ENCODE data around the gene MYADM. TPM values are rescaled to one million over a fixed set of nuclear protein-coding genes. Genes with fewer than 3 reads are reported as not detected.
A peak's percentile ranks its signal among the peaks of the same experiment; 100 is the strongest.

The MYADM gene
- total RNA-seq, 1 donor from 2014 or later: 96.0 TPM

DNA sequence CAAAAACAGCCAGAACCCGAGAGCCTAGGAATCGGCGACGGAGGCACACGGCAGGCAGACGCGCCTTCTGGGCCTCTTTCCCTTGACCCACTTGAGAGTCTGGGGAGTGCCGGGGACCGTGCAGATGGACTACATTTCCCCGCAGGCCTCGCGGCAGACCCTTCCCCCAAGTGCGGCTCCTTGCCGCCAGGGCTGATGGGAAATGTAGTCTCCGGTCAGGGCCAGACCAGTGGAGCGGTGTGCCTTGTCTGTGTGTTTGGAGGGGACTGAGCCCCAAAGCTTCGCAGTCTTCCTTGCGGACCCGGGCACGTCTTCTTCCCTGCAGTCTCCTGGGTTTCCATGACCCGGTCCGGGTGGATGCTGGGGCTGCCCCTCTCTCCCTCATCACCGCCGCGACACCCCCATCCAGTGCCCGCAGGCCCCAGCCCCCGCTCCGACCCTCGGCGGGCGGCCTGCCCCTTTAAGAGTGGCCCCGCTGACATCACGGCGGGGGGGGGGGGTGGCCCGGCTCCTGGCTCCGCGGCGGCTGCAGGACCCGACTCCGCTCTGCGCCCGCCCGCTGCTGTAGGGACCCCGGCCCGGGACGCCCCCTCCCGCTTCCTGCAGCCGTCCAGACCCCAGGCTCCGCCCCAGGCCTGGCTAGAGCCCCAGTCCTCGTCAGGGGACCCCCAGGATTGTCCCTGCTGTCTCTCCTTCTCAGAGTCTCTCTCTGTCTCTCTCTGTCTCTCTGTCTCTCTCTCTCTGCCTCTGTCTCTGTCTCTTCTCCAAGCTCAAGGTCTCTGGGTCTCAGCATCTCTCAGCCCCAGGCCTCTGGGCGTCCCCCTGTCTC is 40.6 kb downstream of the MYADM start:
- no peaks in the 10 kb centered on the region for H3K9me3 ChIP-seq (replicated peaks)
- H3K4me3 ChIP-seq: peak overlapping the region; percentile 34
- peaks cover 17% of the 10 kb centered on the region for H3K4me1 ChIP-seq
- H3K36me3 ChIP-seq: no peaks in the 10 kb centered on the region
- intact Hi-C loops (cut with micrococcal nuclease): loop anchor here (10.0 kb wide), 1 partner anchor 116 kb away; no protein-coding TSS in a partner anchor
- peaks cover 96% of the 10 kb centered on the region for H3K27me3 ChIP-seq (ENCODE audit: low read depth)
- no peak overlapping the region for H3K27ac ChIP-seq (replicated peaks)
- no peak for TF ChIP-seq CTCF (IDR thresholded peaks at IDR 0.05; ENCODE audit: borderline replicate concordance)
- DNase-seq: no peak

DNA sequence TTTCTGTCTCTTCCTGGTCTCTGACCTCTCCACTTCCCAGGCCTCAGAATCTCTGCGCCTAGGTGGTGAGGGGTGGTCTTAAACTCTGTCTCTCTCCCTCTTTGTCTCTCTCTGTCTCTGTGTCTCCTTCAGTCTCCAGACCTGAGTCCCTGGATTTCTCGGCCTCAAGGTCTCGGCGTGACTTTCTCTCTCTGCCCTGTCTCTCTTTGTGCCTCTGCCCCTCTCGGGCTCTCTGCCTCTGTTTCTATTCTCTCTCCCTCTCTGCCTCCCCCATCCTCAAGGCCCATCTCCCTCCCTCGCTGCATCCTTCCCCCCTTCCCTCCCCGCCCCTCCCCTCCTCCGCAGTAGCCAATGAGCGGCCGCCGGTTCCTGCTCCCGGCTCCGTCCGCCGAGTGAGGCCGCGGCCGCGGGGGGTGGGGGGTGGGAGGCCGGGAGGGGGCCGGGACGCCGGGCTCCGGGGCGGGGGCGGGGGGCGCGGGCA is 41.3 kb downstream of the MYADM start, which contains the start of gene CACNG7:
CACNG7 (plus strand) TSS at position 344 of the 481 bp plus-strand sequence. CDS start 3,554 bp downstream, outside the sequence.
- Histone ChIP-seq H3K4me3 (peak within 1 kb of the TSS; percentile 34), H3K4me1 (peaks cover 17% of the 10 kb centered on the region), H3K9me3 (replicated peaks) (no peaks in the 10 kb centered on the region), H3K27me3 (ENCODE audit: low read depth) (peaks cover 96% of the 10 kb centered on the region), H3K36me3 (no peaks in the 10 kb centered on the region), H3K27ac (replicated peaks) (no peak within 1 kb of the TSS)
- TF ChIP-seq CTCF (IDR thresholded peaks at IDR 0.05; ENCODE audit: borderline replicate concordance): no peak
- no peak for DNase-seq
- intact Hi-C loops (cut with micrococcal nuclease): loop anchor here (10.0 kb wide), 1 partner anchor 116 kb away; no protein-coding TSS in a partner anchor

- H3K36me3 ChIP-seq: no peaks in the 10 kb centered on the region
- intact Hi-C loops (cut with micrococcal nuclease): loop anchor here (10.0 kb wide), 1 partner anchor 115 kb away; no protein-coding TSS in a partner anchor
- DNase-seq: no peak
- H3K9me3 ChIP-seq (replicated peaks): no peaks in the 10 kb centered on the region
- TF ChIP-seq CTCF (IDR thresholded peaks at IDR 0.05; ENCODE audit: borderline replicate concordance): no peak
- H3K4me3 ChIP-seq: no peak overlapping the region
- no peak overlapping the region for H3K27ac ChIP-seq (replicated peaks)
- peaks cover 17% of the 10 kb centered on the region for H3K4me1 ChIP-seq
- peaks cover 96% of the 10 kb centered on the region for H3K27me3 ChIP-seq (ENCODE audit: low read depth)
These were observed 41.9 kb downstream of the MYADM start for GRCh38 chr19:53909471-53910169.

- H3K27ac ChIP-seq (replicated peaks): no peak overlapping the region
- no peak for DNase-seq
- TF ChIP-seq CTCF (IDR thresholded peaks at IDR 0.05; ENCODE audit: borderline replicate concordance): no peak
- intact Hi-C loops (cut with micrococcal nuclease): no loop called here
- H3K4me3 ChIP-seq: no peak overlapping the region
- no peaks in the 10 kb centered on the region for H3K9me3 ChIP-seq (replicated peaks)
- peaks cover 96% of the 10 kb centered on the region for H3K27me3 ChIP-seq (ENCODE audit: low read depth)
- H3K36me3 ChIP-seq: no peaks in the 10 kb centered on the region
- peaks cover 17% of the 10 kb centered on the region for H3K4me1 ChIP-seq
These were observed 42.5 kb downstream of the MYADM start for GRCh38 chr19:53910170-53910518.

- Histone ChIP-seq H3K27ac (replicated peaks) (no peak overlapping the region), H3K36me3 (no peaks in the 10 kb centered on the region), H3K27me3 (ENCODE audit: low read depth) (peaks cover 78% of the 10 kb centered on the region), H3K4me1 (peaks cover 17% of the 10 kb centered on the region), H3K4me3 (no peak overlapping the region), H3K9me3 (replicated peaks) (no peaks in the 10 kb centered on the region)
- intact Hi-C loops (cut with micrococcal nuclease): no loop called here
- TF ChIP-seq CTCF (IDR thresholded peaks at IDR 0.05; ENCODE audit: borderline replicate concordance): peak; percentile 11
- no peak for DNase-seq
These were observed 45.0 kb downstream of the MYADM start for GRCh38 chr19:53912653-53913052.
